HG03097 (cell line): Measurements from ENCODE around the gene POLD2.

ENCODE experiments used
- ATAC-seq: cut with Tn5 transposase; IDR thresholded peaks from one replicate; pipeline ENCODE4 v1.9.1; 2021; ENCODE audit not compliant: unreplicated experiment, low FRiP score

Gene POLD2

GRCh38 chr7:44152971-44153947 is 29.9 kb upstream of the POLD2 start:
- ATAC-seq, result no peak

GRCh38 chr7:44151956-44152355 is 28.6 kb upstream of the POLD2 start:
- ATAC-seq, result no peak

GRCh38 chr7:44150966-44151941 is 27.9 kb upstream of the POLD2 start:
- no peak for ATAC-seq

GRCh38 chr7:44150466-44150832 is 27.1 kb upstream of the POLD2 start:
- no peak for ATAC-seq

- no peak for ATAC-seq
These were observed 26.5 kb upstream of the POLD2 start for GRCh38 chr7:44149571-44150465.

- no peak for ATAC-seq
These were observed 25.7 kb upstream of the POLD2 start for GRCh38 chr7:44148961-44149536.

- ATAC-seq, result no peak
These were observed 24.8 kb upstream of the POLD2 start for GRCh38 chr7:44148166-44148565.

- no peak for ATAC-seq
These were observed 24.0 kb upstream of the POLD2 start for GRCh38 chr7:44147026-44147991.

- no peak for ATAC-seq
These were observed 22.9 kb upstream of the POLD2 start for GRCh38 chr7:44145969-44146911.

GRCh38 chr7:44145479-44145968 is 22.2 kb upstream of the POLD2 start:
- ATAC-seq, result no peak

- no peak for ATAC-seq
These were observed 21.7 kb upstream of the POLD2 start for GRCh38 chr7:44144968-44145478.

- no peak for ATAC-seq
These were observed 21.1 kb upstream of the POLD2 start for GRCh38 chr7:44144426-44144967.

- no peak for ATAC-seq
These were observed 20.4 kb upstream of the POLD2 start for GRCh38 chr7:44143646-44144250.

- ATAC-seq, result no peak
These were observed 18.7 kb upstream of the POLD2 start for GRCh38 chr7:44142028-44142427.

- ATAC-seq, result no peak
These were observed 18.0 kb upstream of the POLD2 start, which contains the start of gene MYL7 for GRCh38 chr7:44141221-44141850. Gene MYL7, minus strand, starts transcription at chr7:44141332. Its CDS starts 27 bp downstream, at chr7:44141305.

GRCh38 chr7:44140341-44140740 is 17.0 kb upstream of the POLD2 start:
- no peak for ATAC-seq
